SJCRH30 (cell line): ENCODE data around the gene MPPED1. TPM values are rescaled to one million over a fixed set of nuclear protein-coding genes. Genes with fewer than 3 reads are reported as not detected.

ENCODE experiments used
- DNase-seq, 2 experiments: peaks; one replicate each; pipeline ENCODE4 v3.0.0-alpha.2; 2015 to 2020
- H3K27ac ChIP-seq: fragments of 250-450 bp; sonication (Bioruptor Pico); 2 replicates; pipeline ENCODE4 v1.5.1; 2020; ENCODE audit warnings: mild to moderate bottlenecking, moderate library complexity
- H3K27me3 ChIP-seq: fragments of 250-450 bp; sonication (Bioruptor Pico); 2 replicates; pipeline ENCODE4 v1.5.1; 2020; ENCODE audit warnings: mild to moderate bottlenecking, moderate library complexity
- H3K36me3 ChIP-seq: fragments of 250-450 bp; sonication (Bioruptor Pico); 2 replicates; pipeline ENCODE4 v1.5.1; 2020; ENCODE audit warnings: mild to moderate bottlenecking, moderate library complexity
- H3K4me1 ChIP-seq: fragments of 250-450 bp; sonication (Bioruptor Pico); 2 replicates; pipeline ENCODE4 v1.5.1; 2020; ENCODE audit warnings: mild to moderate bottlenecking, moderate library complexity
- H3K4me3 ChIP-seq: fragments of 250-450 bp; sonication (Bioruptor Pico); 2 replicates; pipeline ENCODE4 v1.5.1; 2020; ENCODE audit warnings: mild to moderate bottlenecking, moderate library complexity
- H3K9me3 ChIP-seq: fragments of 250-450 bp; sonication (Bioruptor Pico); replicated peaks from 2 replicates; pipeline ENCODE4 v1.5.1; 2020; ENCODE audit warnings: mild to moderate bottlenecking, moderate library complexity
- total RNA-seq: library from RNA; depleted of rRNA; stranded (reverse); fragments of >200 nt; shearing (Covaris generic); gene quantifications from 2 replicates; pipeline ENCODE4 v1.2.3, GENCODE V29; 2014

MPPED1 gene
- total RNA-seq, 1 experiment from 2014 or later = not detected

DNA sequence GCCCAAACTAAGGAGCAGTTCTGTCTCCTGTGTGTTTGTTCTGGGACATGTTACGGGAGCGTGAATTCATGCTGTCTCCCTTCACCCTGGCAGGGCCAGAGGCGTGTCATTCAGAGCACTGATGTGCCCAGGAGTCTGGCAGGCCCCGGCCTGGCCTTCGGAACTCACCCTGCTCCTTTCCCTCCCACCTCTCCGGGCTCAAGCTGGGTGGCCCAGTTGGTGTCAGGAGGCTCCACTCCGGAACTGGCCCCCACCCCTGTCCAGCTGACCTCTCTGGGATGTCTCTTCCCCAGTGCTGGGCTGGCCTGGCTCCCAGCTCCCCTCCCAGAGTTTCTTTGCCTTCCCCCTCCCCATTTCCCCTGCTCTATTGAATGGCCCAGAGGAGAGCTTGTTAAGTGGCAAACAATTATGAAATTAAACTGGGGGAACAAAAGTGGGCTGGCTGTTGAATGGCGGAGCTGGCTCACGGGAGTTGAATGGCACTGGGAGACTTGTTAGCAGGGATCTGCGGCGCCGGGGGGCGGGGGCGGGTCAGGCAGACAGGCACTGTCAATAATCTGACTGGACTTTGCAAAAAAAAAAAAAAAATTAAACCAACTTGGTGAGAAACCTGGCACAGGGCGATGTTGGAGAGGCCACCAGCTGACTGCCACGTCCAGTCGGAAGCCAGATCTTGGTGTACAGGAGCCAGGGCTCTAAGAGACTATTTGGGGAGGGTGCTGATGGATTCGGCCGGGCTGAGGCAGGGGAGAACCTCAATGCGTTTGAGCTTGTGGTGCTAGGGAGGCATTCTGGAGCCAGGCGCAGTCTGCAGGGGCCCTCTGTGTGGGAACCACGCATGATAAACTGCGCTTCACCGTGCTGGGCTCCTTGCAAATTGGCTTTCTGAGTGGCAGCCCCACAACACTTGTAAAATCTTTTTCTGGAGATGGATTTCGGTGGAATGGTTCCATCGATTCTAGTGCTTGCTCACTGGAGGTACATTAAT, 1.3 kb downstream of the MPPED1 start:
- Histone ChIP-seq H3K36me3 (no peaks in the 10 kb centered on the region), H3K27me3 (no peaks in the 10 kb centered on the region), H3K9me3 (no peaks in the 10 kb centered on the region), H3K4me3 (no peak overlapping the region), H3K4me1 (no peaks in the 10 kb centered on the region), H3K27ac (no peak overlapping the region)
- DNase-seq = no peak

GRCh38 chr22:43413826-43414225, 2.0 kb downstream of the MPPED1 start:
- Histone ChIP-seq H3K36me3 (no peaks in the 10 kb centered on the region), H3K9me3 (no peaks in the 10 kb centered on the region), H3K4me3 (no peak overlapping the region), H3K27me3 (peaks cover 6% of the 10 kb centered on the region; the same call in 1 of the 2 replicates), H3K27ac (no peak overlapping the region), H3K4me1 (no peaks in the 10 kb centered on the region)
- no peak for DNase-seq

- no peak overlapping the region for H3K27ac ChIP-seq
- H3K9me3 ChIP-seq = no peaks in the 10 kb centered on the region
- H3K4me1 ChIP-seq = no peaks in the 10 kb centered on the region
- DNase-seq = no peak
- H3K36me3 ChIP-seq = no peaks in the 10 kb centered on the region
- no peak overlapping the region for H3K4me3 ChIP-seq
- peaks cover 11% of the 10 kb centered on the region; the same call in 1 of the 2 replicates for H3K27me3 ChIP-seq
Measured at GRCh38 chr22:43415681-43416080, 3.9 kb downstream of the MPPED1 start.

DNA sequence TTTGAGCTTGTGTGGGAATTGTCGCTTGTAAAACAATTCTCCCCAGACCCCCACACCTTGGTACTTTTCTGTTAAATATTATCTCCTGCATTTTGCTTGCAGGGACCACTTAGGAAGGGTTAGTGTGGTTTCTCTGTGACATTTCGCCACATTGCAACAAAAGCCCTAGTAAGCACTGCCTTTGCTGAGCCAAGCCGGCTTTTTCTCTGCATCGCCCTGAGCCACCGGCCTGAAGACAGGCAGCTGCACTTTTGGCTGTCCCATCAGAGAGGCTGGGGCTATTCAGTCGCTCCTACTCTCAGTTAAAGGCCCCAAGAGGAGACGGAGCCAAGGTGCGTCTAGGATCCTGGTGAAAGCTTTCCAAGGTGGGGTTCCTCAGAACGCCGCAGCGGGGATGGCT, 5.7 kb downstream of the MPPED1 start:
- Histone ChIP-seq H3K36me3 (no peaks in the 10 kb centered on the region), H3K27me3 (peaks cover 22% of the 10 kb centered on the region; the same call in 1 of the 2 replicates)

DNA sequence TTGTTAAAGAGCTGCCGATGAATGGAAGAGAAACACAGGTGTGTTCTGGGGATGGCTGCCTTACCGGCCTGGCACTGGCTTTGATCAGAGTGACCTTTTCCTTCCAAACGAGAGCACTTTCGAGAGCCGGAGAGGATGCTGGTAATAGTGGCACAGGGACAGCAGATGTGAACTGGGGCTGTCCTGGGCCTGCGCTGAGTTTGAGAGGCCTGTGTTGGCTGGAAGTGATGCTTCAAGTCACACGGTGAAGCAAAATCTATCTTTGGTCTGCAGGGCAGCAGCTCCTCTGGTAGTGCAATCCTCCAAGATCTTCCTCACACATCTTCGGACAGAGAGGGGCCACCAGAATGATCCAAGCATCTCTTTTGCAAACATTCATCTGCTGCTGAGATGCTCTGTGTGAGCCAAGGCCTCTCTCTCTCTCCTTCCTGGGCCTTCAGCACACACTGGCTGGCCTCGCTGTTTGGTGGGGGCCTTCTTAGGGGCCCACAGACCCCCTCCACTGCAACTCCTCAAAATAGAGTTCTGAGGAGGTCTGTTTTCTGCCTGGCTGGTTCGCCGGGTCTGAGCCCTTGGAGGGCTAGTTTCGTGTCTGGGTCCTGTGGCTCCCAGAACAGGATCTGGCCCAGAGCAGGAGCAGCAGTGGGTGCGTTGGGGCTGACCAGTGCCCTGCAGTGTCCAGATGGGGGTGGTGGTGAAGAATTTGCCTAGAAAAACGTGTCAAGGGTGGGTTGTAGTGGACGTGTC, 6.4 kb downstream of the MPPED1 start:
- no peak for DNase-seq
- no peak overlapping the region for H3K4me3 ChIP-seq
- no peaks in the 10 kb centered on the region for H3K36me3 ChIP-seq
- H3K27ac ChIP-seq = no peak overlapping the region
- no peaks in the 10 kb centered on the region for H3K4me1 ChIP-seq
- H3K27me3 ChIP-seq = peaks cover 26% of the 10 kb centered on the region; the same call in 1 of the 2 replicates
- no peaks in the 10 kb centered on the region for H3K9me3 ChIP-seq

More for the DNA sequence above, 5.7 kb downstream of the MPPED1 start:
- no peak for DNase-seq
- Histone ChIP-seq H3K27ac (no peak overlapping the region), H3K4me3 (no peak overlapping the region), H3K4me1 (no peaks in the 10 kb centered on the region), H3K9me3 (no peaks in the 10 kb centered on the region)

GRCh38 chr22:43419371-43420080, 7.7 kb downstream of the MPPED1 start:
- Histone ChIP-seq H3K36me3 (no peaks in the 10 kb centered on the region), H3K4me1 (no peaks in the 10 kb centered on the region)
- DNase-seq = no peak

DNA sequence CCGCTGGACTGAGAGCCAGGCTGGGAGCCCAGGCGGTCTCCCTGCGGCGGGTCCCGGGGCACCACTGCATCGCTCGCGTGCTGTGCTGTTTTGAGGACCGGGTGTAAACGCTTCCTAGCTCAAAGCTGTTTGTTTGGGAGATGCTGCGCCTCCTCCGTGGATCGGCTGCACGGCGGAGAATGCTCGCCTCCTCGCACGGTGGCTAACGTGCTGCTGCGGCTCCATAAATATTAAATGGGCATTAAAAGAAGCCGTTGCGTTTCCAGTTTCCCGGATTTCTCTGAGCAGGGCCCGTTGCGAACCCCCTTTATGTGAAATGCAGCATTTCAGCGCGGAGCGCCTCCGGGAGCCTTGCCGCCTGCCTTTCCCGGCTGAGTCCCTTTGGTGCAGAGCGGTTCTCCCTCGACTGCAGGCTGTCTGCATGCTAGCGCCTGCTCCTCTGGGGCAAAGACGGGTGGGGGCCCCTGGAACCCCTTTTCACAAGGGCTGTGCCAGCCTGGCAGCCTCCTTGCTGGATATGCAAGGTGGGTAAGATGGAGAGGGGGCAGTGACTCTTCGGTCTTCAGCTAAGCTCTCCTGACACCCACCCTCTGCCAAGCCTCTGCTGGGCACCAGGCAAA, 9.3 kb downstream of the MPPED1 start:
- Histone ChIP-seq H3K27me3 (peaks cover 33% of the 10 kb centered on the region; the same call in 1 of the 2 replicates), H3K36me3 (no peaks in the 10 kb centered on the region), H3K4me1 (no peaks in the 10 kb centered on the region), H3K27ac (no peak overlapping the region), H3K9me3 (no peaks in the 10 kb centered on the region), H3K4me3 (no peak overlapping the region)
- DNase-seq = no peak

More at GRCh38 chr22:43419371-43420080, 7.7 kb downstream of the MPPED1 start:
- Histone ChIP-seq H3K9me3 (no peaks in the 10 kb centered on the region), H3K27ac (no peak overlapping the region), H3K27me3 (peaks cover 26% of the 10 kb centered on the region; the same call in 1 of the 2 replicates), H3K4me3 (no peak overlapping the region)

DNA sequence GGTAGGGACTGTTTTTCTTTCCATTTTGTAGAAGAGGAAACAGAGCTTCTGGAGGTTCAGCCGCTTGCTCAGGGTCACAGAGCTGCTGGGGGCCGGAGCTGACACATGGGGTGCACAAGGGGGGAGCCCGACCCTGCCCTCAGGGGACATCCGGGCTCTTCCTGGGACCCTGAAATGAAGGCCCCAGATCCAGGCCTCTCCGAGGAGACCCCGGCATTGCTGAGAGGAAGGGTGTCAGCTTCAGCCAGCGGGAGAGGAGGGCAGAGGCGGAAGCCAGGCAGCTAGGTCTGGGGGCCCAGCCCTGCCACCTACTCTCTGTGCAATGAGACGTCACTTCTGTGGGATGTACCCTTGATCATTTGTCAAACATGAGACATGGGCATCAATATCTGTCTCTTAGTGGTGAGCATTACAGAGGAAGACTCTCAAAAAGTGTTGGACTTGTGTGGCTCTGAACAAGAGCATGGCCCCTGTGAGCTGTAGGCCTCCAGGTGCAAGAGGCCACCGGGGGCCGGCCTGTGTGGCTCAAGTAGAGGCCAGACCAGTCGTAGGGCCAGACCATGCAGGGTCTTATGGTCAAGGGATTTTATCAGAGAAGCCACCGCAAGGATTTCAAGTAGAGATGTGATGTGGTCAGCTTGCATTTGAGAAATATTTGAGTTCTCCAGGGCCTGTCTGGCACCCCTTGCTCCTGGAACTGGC, 10.3 kb downstream of the MPPED1 start:
- no peaks in the 10 kb centered on the region for H3K36me3 ChIP-seq

GRCh38 chr22:43423046-43423445, 11.2 kb downstream of the MPPED1 start:
- peaks cover 41% of the 10 kb centered on the region; the same call in 1 of the 2 replicates for H3K27me3 ChIP-seq
- no peaks in the 10 kb centered on the region for H3K36me3 ChIP-seq
- DNase-seq = no peak
- no peak overlapping the region for H3K4me3 ChIP-seq
- H3K27ac ChIP-seq = no peak overlapping the region
- H3K9me3 ChIP-seq = no peaks in the 10 kb centered on the region
- no peaks in the 10 kb centered on the region for H3K4me1 ChIP-seq

More for the DNA sequence above, 10.3 kb downstream of the MPPED1 start:
- no peaks in the 10 kb centered on the region for H3K9me3 ChIP-seq
- H3K4me1 ChIP-seq = no peaks in the 10 kb centered on the region
- no peak overlapping the region for H3K4me3 ChIP-seq
- DNase-seq = no peak
- H3K27me3 ChIP-seq = peaks cover 41% of the 10 kb centered on the region; the same call in 1 of the 2 replicates
- no peak overlapping the region for H3K27ac ChIP-seq

- DNase-seq = no peak
- peaks cover 32% of the 10 kb centered on the region; the same call in 1 of the 2 replicates for H3K27me3 ChIP-seq
Measured at GRCh38 chr22:43424201-43424600, 12.4 kb downstream of the MPPED1 start.

GRCh38 chr22:43424666-43425630, 13.1 kb downstream of the MPPED1 start:
- Histone ChIP-seq H3K36me3 (no peaks in the 10 kb centered on the region), H3K9me3 (no peaks in the 10 kb centered on the region)

More at GRCh38 chr22:43424201-43424600, 12.4 kb downstream of the MPPED1 start:
- H3K4me3 ChIP-seq = no peak overlapping the region
- no peaks in the 10 kb centered on the region for H3K36me3 ChIP-seq
- no peaks in the 10 kb centered on the region for H3K4me1 ChIP-seq
- no peaks in the 10 kb centered on the region for H3K9me3 ChIP-seq
- H3K27ac ChIP-seq = no peak overlapping the region

DNA sequence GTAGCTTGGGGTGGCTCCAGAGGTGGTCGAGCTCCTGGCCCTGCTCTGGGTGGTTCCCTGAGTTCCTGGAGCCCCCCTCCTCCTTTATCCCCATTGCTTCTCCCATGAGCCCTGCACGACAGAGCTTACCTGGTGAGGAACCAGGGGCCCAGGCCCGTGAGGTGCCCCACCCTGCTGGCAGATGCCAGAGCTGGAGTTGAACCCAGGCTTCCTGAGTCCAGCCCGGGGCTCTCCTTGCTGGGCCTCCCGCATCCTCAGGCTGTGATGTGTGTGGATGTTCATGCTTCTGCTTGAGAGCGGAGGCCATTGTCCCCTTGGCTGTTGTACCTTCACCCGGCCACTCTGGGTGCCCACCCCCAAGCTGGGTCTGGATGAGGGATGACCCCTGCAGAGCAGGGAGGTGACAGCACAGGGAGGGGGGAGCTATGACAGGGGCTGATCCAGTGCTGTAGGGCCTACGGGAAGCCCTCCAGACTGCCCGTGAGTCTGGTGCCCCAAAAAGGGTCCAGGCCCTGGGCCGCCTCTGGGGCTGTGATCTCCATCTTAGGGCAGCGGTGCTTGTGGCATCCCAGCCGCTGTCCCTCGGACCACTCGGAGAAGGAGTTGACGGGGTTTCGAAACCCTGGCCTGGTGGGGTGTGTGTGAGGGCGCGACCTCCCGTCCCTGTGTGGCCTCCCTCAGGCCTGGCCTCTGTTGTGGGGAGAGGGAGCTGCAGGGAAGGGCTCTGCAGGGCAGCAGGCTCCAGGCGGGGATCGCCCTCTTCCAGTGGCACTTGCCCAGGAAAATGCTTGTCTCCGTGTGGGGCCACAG, 14.4 kb downstream of the MPPED1 start:
- H3K9me3 ChIP-seq = no peaks in the 10 kb centered on the region
- H3K27me3 ChIP-seq = peaks cover 29% of the 10 kb centered on the region; the same call in 1 of the 2 replicates
- H3K4me3 ChIP-seq = no peak overlapping the region
- H3K4me1 ChIP-seq = no peaks in the 10 kb centered on the region
- H3K36me3 ChIP-seq = no peaks in the 10 kb centered on the region
- DNase-seq = no peak
- no peak overlapping the region for H3K27ac ChIP-seq

More at GRCh38 chr22:43424666-43425630, 13.1 kb downstream of the MPPED1 start:
- Histone ChIP-seq H3K4me1 (no peaks in the 10 kb centered on the region), H3K4me3 (no peak overlapping the region), H3K27ac (no peak overlapping the region), H3K27me3 (peaks cover 30% of the 10 kb centered on the region; the same call in 1 of the 2 replicates)
- no peak for DNase-seq
